ENCODE measurements around the gene GGTLC2.

GRCh38 chr22:22680396-22680795, 36.0 kb downstream of the GGTLC2 start:
- TF ChIP-seq EZH2 (IDR thresholded peaks at IDR 0.05; ENCODE audit: borderline replicate concordance, low read depth, low read length, poor library complexity, severe bottlenecking): no peak
- no peak for TF ChIP-seq CTCF (conservative IDR thresholded peaks at IDR 0.05; ENCODE audit: low read depth, low read length)

Measured in A673 (cell line).